GM12878 (cell line): ENCODE results near the gene MLN. TPM values are rescaled to one million over a fixed set of nuclear protein-coding genes. Genes with fewer than 3 reads are reported as not detected.

Source experiments
- ATAC-seq: fragments of 200-7000 bp; cut with Tn5 transposase; 3 replicates; pipeline ENCODE4 v1.9.1; 2020; ENCODE audit warnings: mild to moderate bottlenecking, moderate library complexity
- BruUV-seq: library from RNA; stranded (reverse); fragments of 400-500 nt; replicated peaks from 2 replicates; lab custom pipeline; 2021; lab: Mats Ljungman, UMichigan
- CTCF ChIA-PET: fragments of 300-600 bp; sonication (Branson Sonifier 250); formaldehyde crosslinking; extraction: SDS; loops from one replicate; lab custom pipeline; 2021; ENCODE audit warnings: inconsistent platforms; lab: Yijun Ruan, JAX
- POLR2A ChIA-PET: fragments of 350-600 bp; formaldehyde crosslinking; extraction: SDS; loops from one replicate; lab custom pipeline; 2021; ENCODE audit warnings: inconsistent platforms; lab: Charles Lee
- RAD21 ChIA-PET: fragments of 300-600 bp; sonication (Branson Sonifier 250); formaldehyde crosslinking; loops from one replicate; lab custom pipeline; 2023; ENCODE audit warnings: antibody characterized with exemption; ENCODE audit not compliant: unreplicated experiment; lab: Charles Lee
- SMC1A ChIA-PET: fragments of 300-600 bp; sonication (Branson Sonifier 250); formaldehyde crosslinking; loops from one replicate; lab custom pipeline; 2023; ENCODE audit not compliant: unreplicated experiment, uncharacterized antibody; lab: Charles Lee
- DNase-seq: peaks from one replicate; pipeline ENCODE4 v3.0.0-alpha.2; 2011; ENCODE audit warnings: low read depth, low spot score
- FAIRE-seq: peaks from 3 replicates; lab custom pipeline; 2011; peaks lifted over from hg19 to GRCh38; lab: Jason Lieb, UNC
- H2AFZ ChIP-seq: 2 replicates; pipeline ENCODE4 v1.6.0; 2011; ENCODE audit warnings: low read depth, low read length, control low read depth; ENCODE audit not compliant: control insufficient read depth
- H3K27ac ChIP-seq: 2 replicates; pipeline ENCODE4 v1.5.1; 2011; ENCODE audit warnings: control low read depth; ENCODE audit not compliant: control insufficient read depth, insufficient read depth
- H3K27me3 ChIP-seq, 2 experiments: replicated peaks in 1 of 2; 2 replicates each; pipeline versions ENCODE4 v1.6.0 to v1.6.1; 2011; ENCODE audit warnings: low read length in 1 of 2; ENCODE audit not compliant: control insufficient read depth in 2 of 2, insufficient read depth in 2 of 2
- H3K36me3 ChIP-seq, 2 experiments: 2 replicates each; pipeline ENCODE4 v1.5.1; 2011; ENCODE audit warnings: low read length in 1 of 2; ENCODE audit not compliant: control insufficient read depth in 2 of 2, insufficient read depth in 2 of 2
- H3K4me1 ChIP-seq: 2 replicates; pipeline ENCODE4 v1.6.1; 2011; ENCODE audit warnings: mild to moderate bottlenecking, low read length, moderate library complexity, mixed read lengths; ENCODE audit not compliant: control insufficient read depth, insufficient read depth
- H3K4me2 ChIP-seq: 2 replicates; pipeline ENCODE4 v1.6.0; 2011; ENCODE audit warnings: control low read depth; ENCODE audit not compliant: control insufficient read depth, insufficient read depth
- H3K4me3 ChIP-seq: fragments of 200-600 bp; sonication (generic); 2 replicates; pipeline ENCODE4 v1.5.1; 2016
- H3K79me2 ChIP-seq: 2 replicates; pipeline ENCODE4 v1.6.0; 2011; ENCODE audit warnings: low read length; ENCODE audit not compliant: control insufficient read depth, insufficient read depth
- H3K9ac ChIP-seq: 2 replicates; pipeline ENCODE4 v1.8.0; 2011; ENCODE audit warnings: low read length, control low read depth, mixed read lengths; ENCODE audit not compliant: control insufficient read depth, insufficient read depth
- H3K9me3 ChIP-seq: replicated peaks from 3 replicates; pipeline ENCODE4 v1.5.1; 2011; ENCODE audit warnings: mild to moderate bottlenecking, low read length; ENCODE audit not compliant: control insufficient read depth, insufficient read depth
- H4K20me1 ChIP-seq: 2 replicates; pipeline ENCODE4 v1.6.0; 2011; ENCODE audit not compliant: control insufficient read depth, insufficient read depth
- ASH2L ChIP-seq: fragments of 300-600, 200-600 bp; sonication (generic); IDR thresholded peaks from 2 replicates; pipeline ENCODE4 v1.6.1; 2017; ENCODE audit warnings: low read depth, mild to moderate bottlenecking, borderline replicate concordance
- DPF2 ChIP-seq: fragments of 450-650 bp; IDR thresholded peaks from 2 replicates; pipeline ENCODE4 v1.6.1; 2017; ENCODE audit warnings: mild to moderate bottlenecking
- EGR1 ChIP-seq, 2 experiments: IDR thresholded peaks; 1 replicate in 1 of 2; 2 replicates in 1 of 2; pipeline ENCODE4 v1.6.1; 2011 to 2012; ENCODE audit warnings: low read depth in 2 of 2, low read length in 2 of 2, borderline replicate concordance in 1 of 2, mild to moderate bottlenecking in 1 of 2, moderate library complexity in 1 of 2
- EP300 ChIP-seq, 2 experiments: fragments of 150-350 bp in 1 of 2; IDR thresholded peaks; 2 replicates each; pipeline ENCODE4 v1.6.1; 2011 to 2012; ENCODE audit warnings: low read depth in 2 of 2, low read length in 2 of 2, borderline replicate concordance in 1 of 2, improper control_type of control experiment in 1 of 2, inconsistent platforms in 1 of 2; ENCODE audit not compliant: control insufficient read depth in 1 of 2
- HDAC6 ChIP-seq: fragments of 200-600 bp; sonication (generic); IDR thresholded peaks from one replicate; pipeline ENCODE4 v1.8.0; 2017; ENCODE audit warnings: antibody characterized with exemption; ENCODE audit not compliant: unreplicated experiment
- MXI1 ChIP-seq: fragments of 150-350 bp; IDR thresholded peaks from 2 replicates; pipeline ENCODE4 v1.6.1; 2011; ENCODE audit warnings: low read depth, mild to moderate bottlenecking, inconsistent platforms, low read length, improper control_type of control experiment
- PAX8 ChIP-seq: fragments of 450-650 bp; IDR thresholded peaks from 2 replicates; pipeline ENCODE4 v1.6.1; 2017; ENCODE audit warnings: mild to moderate bottlenecking, moderate library complexity
- POLR2AphosphoS2 ChIP-seq: IDR thresholded peaks from 2 replicates; pipeline ENCODE4 v1.6.1; 2011; ENCODE audit warnings: low read depth, mild to moderate bottlenecking, low read length, improper control_type of control experiment, moderate library complexity
- RAD51 ChIP-seq: fragments of 450-650 bp; IDR thresholded peaks from 2 replicates; pipeline ENCODE4 v1.6.1; 2016; ENCODE audit warnings: moderate library complexity, mild to moderate bottlenecking, inconsistent platforms
- RB1 ChIP-seq: fragments of 450-650 bp; formaldehyde crosslinking; IDR thresholded peaks from 2 replicates; pipeline ENCODE4 v1.6.1; 2017; ENCODE audit warnings: mild to moderate bottlenecking, borderline replicate concordance
- RUNX3 ChIP-seq: IDR thresholded peaks from 2 replicates; pipeline ENCODE4 v1.6.1; 2012; ENCODE audit warnings: low read length, inconsistent platforms
- SIN3A ChIP-seq: IDR thresholded peaks from 2 replicates; pipeline ENCODE4 v1.6.1; 2012; ENCODE audit warnings: low read depth, low read length, improper control_type of control experiment
- STAT3 ChIP-seq: IDR thresholded peaks from 2 replicates; pipeline ENCODE4 v1.6.1; 2011; ENCODE audit warnings: low read depth, low read length, improper control_type of control experiment
- TARDBP ChIP-seq: IDR thresholded peaks from 2 replicates; pipeline ENCODE4 v1.6.1; 2016; ENCODE audit warnings: borderline replicate concordance
- ZNF217 ChIP-seq: fragments of 450-650 bp; IDR thresholded peaks from 2 replicates; pipeline ENCODE4 v1.6.1; 2017; ENCODE audit warnings: antibody characterized with exemption, mild to moderate bottlenecking
- WGBS: methylation state at CpG from one replicate; pipeline ENCODE4 v1.1.6; 2016; ENCODE audit warnings: low lambda C conversion rate; ENCODE audit not compliant: insufficient replicate concordance, insufficient coverage; ENCODE audit errors: missing lambda C conversion rate; 5-methylcytosine and 5-hydroxymethylcytosine counted together
- in situ Hi-C: fragments of 300-500 bp; cut with MboI; formaldehyde crosslinking; loops from 9 replicates; pipeline ENCODE4 v1.14.3; 2018; ENCODE audit warnings: mixed read lengths
- intact Hi-C: fragments of 100-400 bp; cut with micrococcal nuclease; formaldehyde crosslinking; loops from one replicate; pipeline ENCODE4 v1.14.2; 2022; ENCODE audit not compliant: unreplicated experiment
- polyA plus RNA-seq, 11 experiments: library from polyadenylated mRNA; depleted of rRNA in 4 of 11; unstranded in 6 of 11; stranded (reverse) in 5 of 11; fragments of >200 nt; fragmentation: Nextera tagmentation in 4 of 11; fragmentation: Illumina TruSeq in 1 of 11; extraction: Ambion mirVana in 4 of 11; extraction: Trizol in 1 of 11; gene quantifications; 1 replicate in 1 of 11; 2 replicates in 10 of 11; pipeline versions ENCODE4 v1.2.1 to v1.2.3, GENCODE V29; 2011 to 2016; ENCODE audit warnings: inconsistent platforms in 2 of 11, missing spikeins in 2 of 11, low read depth in 1 of 11
- total RNA-seq, 4 experiments: library from RNA; depleted of rRNA in 3 of 4; stranded (reverse); fragments of >200 nt in 3 of 4; fragmentation: Illumina TruSeq in 1 of 4; extraction: Trizol in 1 of 4; gene quantifications; 2 replicates each; pipeline versions ENCODE4 v1.2.1 to v1.2.3, GENCODE V29; 2013 to 2021
- TF ChIP-seq, protein P1 (sequence below): fragments of 450-650 bp; IDR thresholded peaks from 2 replicates; pipeline ENCODE4 v1.6.1; 2016; ENCODE audit warnings: mild to moderate bottlenecking

MLN gene
- total and polyA plus RNA-seq, 10 of the 15 experiments (the other 5 are each of a cell fraction or from before 2014, with no cell fraction given): not detected

DNA sequence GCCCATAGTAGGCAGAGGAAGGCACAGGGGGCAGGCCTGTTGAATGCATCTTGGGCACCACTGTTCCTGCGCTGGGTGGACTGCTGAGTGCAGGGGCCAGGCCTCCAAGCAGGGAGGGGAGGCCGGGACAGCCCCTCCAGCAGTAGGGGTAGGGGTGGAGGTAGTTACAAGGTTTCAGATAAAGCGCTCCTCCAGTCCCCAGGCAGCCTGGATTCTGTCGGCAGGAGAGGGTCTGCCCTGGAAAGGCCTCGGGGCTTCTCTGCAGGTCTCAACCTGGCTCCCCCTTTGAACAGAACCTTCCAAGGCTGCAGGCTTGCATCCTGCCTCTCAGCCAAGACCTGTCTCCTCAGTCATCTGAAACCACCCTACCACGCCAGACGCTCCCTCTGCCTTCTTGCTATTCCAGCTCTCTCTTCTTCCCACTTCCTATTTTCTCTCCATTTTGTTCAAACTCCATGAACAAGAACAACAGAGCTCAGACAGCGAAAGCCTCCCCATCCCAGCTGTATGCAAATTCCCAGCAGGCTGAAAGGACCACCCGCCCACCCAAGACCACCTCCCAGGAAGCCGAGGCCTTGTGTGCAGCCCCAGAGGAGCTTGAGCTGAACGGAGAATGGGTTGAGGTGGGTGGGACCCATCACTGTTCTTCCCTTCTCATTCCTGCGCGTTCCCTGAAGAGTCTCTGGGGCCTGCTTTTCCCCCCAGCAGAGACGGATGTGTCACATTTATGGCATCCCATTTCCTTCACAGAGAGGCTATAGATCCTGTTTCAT, 1.4 kb downstream of the MLN start:
- Histone ChIP-seq H4K20me1 (no peaks in the 10 kb centered on the region), H3K27ac (no peak overlapping the region), H3K4me2 (no peak overlapping the region), H3K4me1 (no peaks in the 10 kb centered on the region), H3K9ac (no peak overlapping the region), H3K27me3 (peaks cover 0 to 6% of the 10 kb centered on the region in 2 experiments; a peak in 3 of 4 replicates), H3K79me2 (no peaks in the 10 kb centered on the region), H3K4me3 (no peak overlapping the region), H3K36me3 (no peaks in the 10 kb centered on the region), H3K9me3 (no peaks in the 10 kb centered on the region), H2AFZ (no peak overlapping the region)
- BruUV-seq: no TSS peak
- ATAC-seq (no peak), FAIRE-seq (no peak), DNase-seq (no peak)
- RAD21 ChIA-PET: no interaction called here
- SMC1A ChIA-PET: no interaction called here
- intact Hi-C loops (no loop called here), in situ Hi-C loops (no loop called here)
- POLR2A ChIA-PET: no interaction called here
- CTCF ChIA-PET: interaction anchor here (0.6 kb wide), 1 partner anchor 39 kb away, joined by 3 read pairs; no protein-coding TSS in a partner anchor
- 27% methylated on average over 13 of the region's 14 CpGs for WGBS
- TF ChIP-seq DPF2: no peak
- no peak for TF ChIP-seq EP300 (IDR thresholded peaks at IDR 0.05; ENCODE audit: borderline replicate concordance in 1 of 2, control insufficient read depth in 1 of 2, low read depth in 2 of 2, low read length in 2 of 2)
- no peak for TF ChIP-seq RUNX3
- TF ChIP-seq ASH2L: no peak
- no peak for TF ChIP-seq STAT3
- no peak for TF ChIP-seq SIN3A
- no peak for TF ChIP-seq EGR1 (IDR thresholded peaks at IDR 0.05; ENCODE audit: borderline replicate concordance in 1 of 2, low read depth in 2 of 2, low read length in 2 of 2)
- no peak for TF ChIP-seq HDAC6
- no peak for TF ChIP-seq ZNF217
- TF ChIP-seq POLR2AphosphoS2: no peak
- no peak for TF ChIP-seq RB1
- TF ChIP-seq TARDBP: no peak
- TF ChIP-seq, protein P1, sequence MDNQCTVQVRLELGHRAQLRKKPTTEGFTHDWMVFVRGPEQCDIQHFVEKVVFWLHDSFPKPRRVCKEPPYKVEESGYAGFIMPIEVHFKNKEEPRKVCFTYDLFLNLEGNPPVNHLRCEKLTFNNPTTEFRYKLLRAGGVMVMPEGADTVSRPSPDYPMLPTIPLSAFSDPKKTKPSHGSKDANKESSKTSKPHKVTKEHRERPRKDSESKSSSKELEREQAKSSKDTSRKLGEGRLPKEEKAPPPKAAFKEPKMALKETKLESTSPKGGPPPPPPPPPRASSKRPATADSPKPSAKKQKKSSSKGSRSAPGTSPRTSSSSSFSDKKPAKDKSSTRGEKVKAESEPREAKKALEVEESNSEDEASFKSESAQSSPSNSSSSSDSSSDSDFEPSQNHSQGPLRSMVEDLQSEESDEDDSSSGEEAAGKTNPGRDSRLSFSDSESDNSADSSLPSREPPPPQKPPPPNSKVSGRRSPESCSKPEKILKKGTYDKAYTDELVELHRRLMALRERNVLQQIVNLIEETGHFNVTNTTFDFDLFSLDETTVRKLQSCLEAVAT: no peak
- no peak for TF ChIP-seq RAD51
- no peak for TF ChIP-seq MXI1
- TF ChIP-seq PAX8: no peak
